DND-41 (cell line): ENCODE results near the gene TTLL11.

Experiments
- CTCF ChIP-seq: IDR thresholded peaks from 2 replicates; pipeline ENCODE4 v1.5.1; 2012; ENCODE audit warnings: borderline replicate concordance, low read length, moderate library complexity, mild to moderate bottlenecking; ENCODE audit not compliant: poor library complexity, severe bottlenecking; ENCODE audit errors: extremely low read depth
- EZH2 ChIP-seq: IDR thresholded peaks from 3 replicates; pipeline ENCODE4 v1.6.1; 2012; ENCODE audit warnings: borderline replicate concordance, low read depth, mild to moderate bottlenecking, moderate library complexity, low read length, inconsistent platforms; ENCODE audit not compliant: severe bottlenecking

- TF ChIP-seq CTCF, result peak; percentile 74
- no peak for TF ChIP-seq EZH2
Measured at GRCh38 chr9:122095010-122095767, 2.1 kb upstream of the TTLL11 start.
